C4-2B (cell line): ENCODE results near the gene SSNA1.

ENCODE experiments used
- H3K27ac ChIP-seq: fragments of 450-650 bp; 2 replicates; pipeline ENCODE4 v1.5.1; 2017
- CTCF ChIP-seq: fragments of 450-650 bp; conservative IDR thresholded peaks from 2 replicates; pipeline ENCODE4 v1.5.1; 2017; ENCODE audit warnings: mild to moderate bottlenecking
- ZFX ChIP-seq: fragments of 450-650 bp; IDR thresholded peaks from 2 replicates; pipeline ENCODE4 v1.6.1; 2017

The SSNA1 gene

GRCh38 chr9:137141976-137142936 lies 46.2 kb upstream of the SSNA1 start:
- TF ChIP-seq ZFX (no peak), CTCF (no peak)
- no peak overlapping the region for H3K27ac ChIP-seq

GRCh38 chr9:137143459-137143858 lies 45.0 kb upstream of the SSNA1 start:
- H3K27ac ChIP-seq, result no peak overlapping the region
- TF ChIP-seq ZFX (no peak), CTCF (no peak)

GRCh38 chr9:137145731-137146526 lies 42.5 kb upstream of the SSNA1 start:
- H3K27ac ChIP-seq, result no peak overlapping the region
- TF ChIP-seq ZFX (no peak), CTCF (no peak)

- TF ChIP-seq ZFX (no peak), CTCF (no peak)
These were observed 42.0 kb upstream of the SSNA1 start for GRCh38 chr9:137146527-137146918.

GRCh38 chr9:137147091-137147792 lies 41.2 kb upstream of the SSNA1 start:
- TF ChIP-seq CTCF, result no peak
- TF ChIP-seq ZFX, result no peak

More at GRCh38 chr9:137146527-137146918, 42.0 kb upstream of the SSNA1 start:
- H3K27ac ChIP-seq, result no peak overlapping the region

DNA sequence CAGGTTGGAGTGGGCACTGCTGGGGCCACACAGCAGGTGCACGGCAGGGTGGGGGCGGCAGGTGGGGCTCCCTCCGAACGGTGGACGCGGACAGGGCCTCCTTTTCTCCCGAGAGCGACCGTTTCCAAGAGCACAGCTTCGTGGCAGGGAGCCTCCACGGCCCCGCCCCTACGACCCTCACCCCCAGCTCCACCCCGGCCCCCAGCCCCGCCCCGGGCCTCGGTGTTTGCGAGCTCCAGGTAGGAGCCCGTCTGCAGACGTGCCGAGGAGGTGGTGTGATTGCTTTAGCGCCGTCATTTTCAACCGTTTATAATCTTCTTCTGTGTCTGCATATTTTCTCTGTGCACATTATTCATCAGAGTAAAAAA lies 40.7 kb upstream of the SSNA1 start:
- H3K27ac ChIP-seq, result no peak overlapping the region
- TF ChIP-seq CTCF (no peak), ZFX (no peak)

More at GRCh38 chr9:137147091-137147792, 41.2 kb upstream of the SSNA1 start:
- no peak overlapping the region for H3K27ac ChIP-seq
